HG02852 (cell line): ENCODE results near the gene CFAP141.
"Not testable (repeated sequence)": the region's sequence is repeated elsewhere in the genome, so short reads cannot be mapped to it uniquely, and the experiment has no call there.

Experiments used
- ATAC-seq: cut with Tn5 transposase; IDR thresholded peaks from one replicate; pipeline ENCODE4 v1.9.1; 2021; ENCODE audit warnings: mild to moderate bottlenecking, moderate library complexity; ENCODE audit not compliant: unreplicated experiment

Gene CFAP141

GRCh38 chr1:154206196-154206595 lies at the start of gene CFAP141:
CFAP141 (minus strand) TSS chr1:154206333; CDS start chr1:154206307, 26 bp downstream.
- no peak for ATAC-seq

- ATAC-seq = no peak
Observed at GRCh38 chr1:154253671-154254070, 47.5 kb upstream of the CFAP141 start.

- ATAC-seq = no peak
Observed at GRCh38 chr1:154241703-154242351, 35.7 kb upstream of the CFAP141 start.

- no peak for ATAC-seq
Observed at GRCh38 chr1:154240294-154240833, 34.2 kb upstream of the CFAP141 start.

- ATAC-seq = no peak
Observed at GRCh38 chr1:154239491-154239890, 33.4 kb upstream of the CFAP141 start.

GRCh38 chr1:154237880-154238506 lies 31.9 kb upstream of the CFAP141 start:
- ATAC-seq = no peak

- ATAC-seq = no peak
Observed at GRCh38 chr1:154237435-154237834, 31.3 kb upstream of the CFAP141 start.

GRCh38 chr1:154236855-154237254 lies 30.7 kb upstream of the CFAP141 start:
- no peak for ATAC-seq

- not testable (repeated sequence) for ATAC-seq
Observed at GRCh38 chr1:154233127-154233526, 27.0 kb upstream of the CFAP141 start.

- ATAC-seq = not testable (repeated sequence)
Observed at GRCh38 chr1:154231112-154231511, 25.0 kb upstream of the CFAP141 start.

GRCh38 chr1:154225370-154225769 lies 19.2 kb upstream of the CFAP141 start:
- no peak for ATAC-seq

GRCh38 chr1:154223621-154224020 lies 17.5 kb upstream of the CFAP141 start:
- ATAC-seq = no peak

- ATAC-seq = no peak
Observed at GRCh38 chr1:154222918-154223317, 16.8 kb upstream of the CFAP141 start.

- no peak for ATAC-seq
Observed at GRCh38 chr1:154222518-154222917, 16.4 kb upstream of the CFAP141 start.

- ATAC-seq = peak; percentile 11
Observed at GRCh38 chr1:154221278-154222001, 15.3 kb upstream of the CFAP141 start.

- no peak for ATAC-seq
Observed at GRCh38 chr1:154220970-154221277, 14.8 kb upstream of the CFAP141 start.

GRCh38 chr1:154220071-154220969 lies 14.2 kb upstream of the CFAP141 start, which contains the start of gene UBAP2L:
UBAP2L (plus strand) TSS chr1:154220955; CDS start chr1:154225124, 4,169 bp downstream.
- ATAC-seq = peak; percentile 82

GRCh38 chr1:154219541-154219940 lies 13.4 kb upstream of the CFAP141 start:
- ATAC-seq = no peak

GRCh38 chr1:154218545-154218944 lies 12.4 kb upstream of the CFAP141 start:
- ATAC-seq = no peak

GRCh38 chr1:154213274-154213673 lies 7.1 kb upstream of the CFAP141 start:
- no peak for ATAC-seq

GRCh38 chr1:154212083-154212482 lies 6.0 kb upstream of the CFAP141 start:
- ATAC-seq = no peak
